GM23338 (cell line): ENCODE measurements around the gene GDE1. TPM values are rescaled to one million over a fixed set of nuclear protein-coding genes. Genes with fewer than 3 reads are reported as not detected.

Source experiments
- ATAC-seq: fragments of 200-7000 bp; cut with Tn5 transposase; 3 replicates; pipeline ENCODE4 v1.9.1; 2020
- DNase-seq: peaks from one replicate; pipeline ENCODE4 v3.0.0-alpha.2; 2015; ENCODE audit warnings: low spot score
- H2AFZ ChIP-seq: fragments of 200-600 bp; sonication (generic); 2 replicates; pipeline ENCODE4 v1.8.0; 2016; ENCODE audit warnings: antibody characterized with exemption, mild to moderate bottlenecking, moderate library complexity
- H3F3A ChIP-seq: fragments of 200-600 bp; sonication (generic); replicated peaks from 2 replicates; pipeline ENCODE4 v1.8.0; 2017; ENCODE audit warnings: antibody characterized with exemption, mixed run types, low read depth
- H3K27ac ChIP-seq: fragments of 200-600 bp; sonication (generic); 2 replicates; pipeline ENCODE4 v1.6.1; 2016; ENCODE audit warnings: low read depth
- H3K27me3 ChIP-seq: fragments of 200-600 bp; sonication (generic); 2 replicates; pipeline ENCODE4 v1.8.0; 2016; ENCODE audit warnings: mild to moderate bottlenecking, mixed run types, moderate library complexity; ENCODE audit not compliant: insufficient read depth
- H3K36me3 ChIP-seq: fragments of 200-600 bp; sonication (generic); 2 replicates; pipeline ENCODE4 v1.8.0; 2016; ENCODE audit warnings: mild to moderate bottlenecking; ENCODE audit not compliant: insufficient read depth
- H3K4me1 ChIP-seq: fragments of 200-600 bp; sonication (generic); 2 replicates; pipeline ENCODE4 v1.8.0; 2016; ENCODE audit warnings: mild to moderate bottlenecking, moderate library complexity; ENCODE audit not compliant: insufficient read depth
- H3K4me2 ChIP-seq: fragments of 200-600 bp; sonication (generic); 2 replicates; pipeline ENCODE4 v1.7.1; 2017; ENCODE audit warnings: mixed run types
- H3K4me3 ChIP-seq: fragments of 200-600 bp; sonication (generic); 2 replicates; pipeline ENCODE4 v1.6.1; 2016; ENCODE audit warnings: mixed run types
- H3K79me2 ChIP-seq: fragments of 200-600 bp; sonication (generic); replicated peaks from 2 replicates; pipeline ENCODE4 v1.8.0; 2017; ENCODE audit warnings: mild to moderate bottlenecking; ENCODE audit not compliant: insufficient read depth
- H3K9me2 ChIP-seq: fragments of 200-600 bp; sonication (generic); 2 replicates; pipeline ENCODE4 v1.8.0; 2017; ENCODE audit not compliant: insufficient read depth
- H4K20me1 ChIP-seq: fragments of 200-600 bp; sonication (generic); replicated peaks from 2 replicates; pipeline ENCODE4 v1.8.0; 2017; ENCODE audit warnings: mild to moderate bottlenecking; ENCODE audit not compliant: insufficient read depth
- H3K27ac Mint-ChIP-seq: 2 replicates; pipeline ENCODE4 v1.8.0; 2020; ENCODE audit warnings: inconsistent platforms, mild to moderate bottlenecking, moderate library complexity, mixed read lengths
- H3K27me3 Mint-ChIP-seq: 3 replicates; pipeline ENCODE4 v1.8.0; 2022; ENCODE audit warnings: low read depth, mild to moderate bottlenecking, moderate library complexity, mixed read lengths, inconsistent platforms; ENCODE audit not compliant: insufficient read depth, poor library complexity
- H3K36me3 Mint-ChIP-seq: 3 replicates; pipeline ENCODE4 v1.8.0; 2021; ENCODE audit warnings: low read depth, mild to moderate bottlenecking, inconsistent platforms, moderate library complexity, mixed read lengths
- H3K4me1 Mint-ChIP-seq: 3 replicates; pipeline ENCODE4 v1.8.0; 2020; ENCODE audit warnings: mild to moderate bottlenecking, inconsistent platforms, mixed read lengths
- H3K4me3 Mint-ChIP-seq: 3 replicates; pipeline ENCODE4 v1.8.0; 2021; ENCODE audit warnings: moderate library complexity, mild to moderate bottlenecking, inconsistent platforms, mixed read lengths
- H3K9me3 Mint-ChIP-seq: 3 replicates; pipeline ENCODE4 v1.8.0; 2020; ENCODE audit warnings: moderate library complexity, mild to moderate bottlenecking, inconsistent platforms, mixed read lengths
- CREB1 ChIP-seq: fragments of 250-450 bp; sonication (Bioruptor Pico); IDR thresholded peaks from 2 replicates; pipeline ENCODE4 v1.5.0; 2020; ENCODE audit warnings: low read depth, mild to moderate bottlenecking, moderate library complexity
- CTCF ChIP-seq, 2 experiments: fragments of 200-600 bp in 1 of 2; sonication (generic) in 1 of 2; conservative IDR thresholded peaks; 2 replicates each; pipeline versions ENCODE4 v1.5.1 to v1.6.1; 2016 to 2017; ENCODE audit warnings: antibody characterized with exemption in 2 of 2, low read depth in 2 of 2, mild to moderate bottlenecking in 2 of 2, moderate library complexity in 1 of 2
- ETS1 ChIP-seq: IDR thresholded peaks from 2 replicates; pipeline ENCODE4 v1.6.1; 2016; ENCODE audit warnings: antibody characterized with exemption
- EZH2phosphoT487 ChIP-seq: fragments of 200-600 bp; sonication (generic); IDR thresholded peaks from one replicate; pipeline ENCODE4 v1.8.1; 2018; ENCODE audit warnings: antibody characterized with exemption; ENCODE audit not compliant: unreplicated experiment
- NANOG ChIP-seq: IDR thresholded peaks from 2 replicates; pipeline ENCODE4 v1.6.1; 2016; ENCODE audit warnings: antibody characterized with exemption, borderline replicate concordance
- REST ChIP-seq: IDR thresholded peaks from one replicate; pipeline ENCODE4 v1.6.1; 2018; ENCODE audit warnings: antibody characterized with exemption; ENCODE audit not compliant: unreplicated experiment
- ZNF114 ChIP-seq: fragments of 250-450 bp; sonication (Bioruptor Pico); IDR thresholded peaks from 2 replicates; pipeline ENCODE4 v1.5.0; 2020; ENCODE audit warnings: mild to moderate bottlenecking, moderate library complexity
- ZNF331 ChIP-seq: fragments of 250-450 bp; sonication (Bioruptor Pico); IDR thresholded peaks from 2 replicates; pipeline ENCODE4 v1.5.0; 2020; ENCODE audit warnings: low read depth, mild to moderate bottlenecking, moderate library complexity
- polyA plus RNA-seq: library from polyadenylated mRNA; unstranded; fragments of >200 nt; fragmentation: Nextera tagmentation; extraction: Ambion mirVana; gene quantifications from 2 replicates; pipeline ENCODE4 v1.2.1, GENCODE V29; 2016
- total RNA-seq: library from RNA; depleted of rRNA; stranded (reverse); fragments of >200 nt; shearing (Covaris generic); gene quantifications from 2 replicates; pipeline ENCODE4 v1.2.3, GENCODE V29; 2014
- TF ChIP-seq, protein P1 (sequence below): fragments of 250-450 bp; sonication (Bioruptor Pico); IDR thresholded peaks from 2 replicates; pipeline ENCODE4 v1.5.0; 2020; ENCODE audit warnings: mild to moderate bottlenecking, moderate library complexity

GDE1 gene
- total and polyA plus RNA-seq, 2 experiments from 2014 or later, result 30.0 to 69.3 TPM

DNA sequence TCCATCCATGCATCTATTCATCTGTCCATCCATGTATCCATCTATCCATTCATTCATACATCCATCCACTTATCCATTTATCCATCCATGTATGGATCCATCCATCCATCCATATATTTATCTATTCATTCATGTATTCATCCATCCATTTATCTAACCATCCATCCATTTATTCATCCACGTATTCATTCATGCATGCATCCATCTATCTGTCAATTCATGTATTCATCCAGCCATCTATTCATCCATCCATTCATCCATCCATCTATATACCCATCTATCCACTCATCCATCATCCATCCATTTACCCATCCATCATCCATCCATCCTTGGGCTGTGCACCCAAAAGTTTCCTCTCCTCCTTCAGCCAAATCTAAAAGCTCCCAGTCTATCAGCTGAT lies 43.4 kb downstream of the GDE1 start:
- Histone ChIP-seq H3K4me3 (no peak overlapping the region), H3K4me1 (0 out of 2 replicates have a peak, but pooled peaks cover 4% of the 10 kb centered on the region), H3K27me3 (no peaks in the 10 kb centered on the region), H3F3A (no peaks in the 10 kb centered on the region), H4K20me1 (no peaks in the 10 kb centered on the region), H3K79me2 (no peaks in the 10 kb centered on the region), H3K9me2 (0 out of 2 replicates have a peak, but pooled peaks cover 5% of the 10 kb centered on the region), H3K36me3 (no peaks in the 10 kb centered on the region), H3K4me2 (no peak overlapping the region), H3K27ac (no peak overlapping the region), H2AFZ (no peak overlapping the region)
- Mint-ChIP-seq H3K4me3 (no peak overlapping the region), H3K27me3 (peaks cover 2% of the 10 kb centered on the region), H3K4me1 (no peaks in the 10 kb centered on the region; the same call in 2 of the 3 replicates), H3K27ac (no peak overlapping the region), H3K9me3 (no peaks in the 10 kb centered on the region), H3K36me3 (no peaks in the 10 kb centered on the region)
- TF ChIP-seq, protein P1, sequence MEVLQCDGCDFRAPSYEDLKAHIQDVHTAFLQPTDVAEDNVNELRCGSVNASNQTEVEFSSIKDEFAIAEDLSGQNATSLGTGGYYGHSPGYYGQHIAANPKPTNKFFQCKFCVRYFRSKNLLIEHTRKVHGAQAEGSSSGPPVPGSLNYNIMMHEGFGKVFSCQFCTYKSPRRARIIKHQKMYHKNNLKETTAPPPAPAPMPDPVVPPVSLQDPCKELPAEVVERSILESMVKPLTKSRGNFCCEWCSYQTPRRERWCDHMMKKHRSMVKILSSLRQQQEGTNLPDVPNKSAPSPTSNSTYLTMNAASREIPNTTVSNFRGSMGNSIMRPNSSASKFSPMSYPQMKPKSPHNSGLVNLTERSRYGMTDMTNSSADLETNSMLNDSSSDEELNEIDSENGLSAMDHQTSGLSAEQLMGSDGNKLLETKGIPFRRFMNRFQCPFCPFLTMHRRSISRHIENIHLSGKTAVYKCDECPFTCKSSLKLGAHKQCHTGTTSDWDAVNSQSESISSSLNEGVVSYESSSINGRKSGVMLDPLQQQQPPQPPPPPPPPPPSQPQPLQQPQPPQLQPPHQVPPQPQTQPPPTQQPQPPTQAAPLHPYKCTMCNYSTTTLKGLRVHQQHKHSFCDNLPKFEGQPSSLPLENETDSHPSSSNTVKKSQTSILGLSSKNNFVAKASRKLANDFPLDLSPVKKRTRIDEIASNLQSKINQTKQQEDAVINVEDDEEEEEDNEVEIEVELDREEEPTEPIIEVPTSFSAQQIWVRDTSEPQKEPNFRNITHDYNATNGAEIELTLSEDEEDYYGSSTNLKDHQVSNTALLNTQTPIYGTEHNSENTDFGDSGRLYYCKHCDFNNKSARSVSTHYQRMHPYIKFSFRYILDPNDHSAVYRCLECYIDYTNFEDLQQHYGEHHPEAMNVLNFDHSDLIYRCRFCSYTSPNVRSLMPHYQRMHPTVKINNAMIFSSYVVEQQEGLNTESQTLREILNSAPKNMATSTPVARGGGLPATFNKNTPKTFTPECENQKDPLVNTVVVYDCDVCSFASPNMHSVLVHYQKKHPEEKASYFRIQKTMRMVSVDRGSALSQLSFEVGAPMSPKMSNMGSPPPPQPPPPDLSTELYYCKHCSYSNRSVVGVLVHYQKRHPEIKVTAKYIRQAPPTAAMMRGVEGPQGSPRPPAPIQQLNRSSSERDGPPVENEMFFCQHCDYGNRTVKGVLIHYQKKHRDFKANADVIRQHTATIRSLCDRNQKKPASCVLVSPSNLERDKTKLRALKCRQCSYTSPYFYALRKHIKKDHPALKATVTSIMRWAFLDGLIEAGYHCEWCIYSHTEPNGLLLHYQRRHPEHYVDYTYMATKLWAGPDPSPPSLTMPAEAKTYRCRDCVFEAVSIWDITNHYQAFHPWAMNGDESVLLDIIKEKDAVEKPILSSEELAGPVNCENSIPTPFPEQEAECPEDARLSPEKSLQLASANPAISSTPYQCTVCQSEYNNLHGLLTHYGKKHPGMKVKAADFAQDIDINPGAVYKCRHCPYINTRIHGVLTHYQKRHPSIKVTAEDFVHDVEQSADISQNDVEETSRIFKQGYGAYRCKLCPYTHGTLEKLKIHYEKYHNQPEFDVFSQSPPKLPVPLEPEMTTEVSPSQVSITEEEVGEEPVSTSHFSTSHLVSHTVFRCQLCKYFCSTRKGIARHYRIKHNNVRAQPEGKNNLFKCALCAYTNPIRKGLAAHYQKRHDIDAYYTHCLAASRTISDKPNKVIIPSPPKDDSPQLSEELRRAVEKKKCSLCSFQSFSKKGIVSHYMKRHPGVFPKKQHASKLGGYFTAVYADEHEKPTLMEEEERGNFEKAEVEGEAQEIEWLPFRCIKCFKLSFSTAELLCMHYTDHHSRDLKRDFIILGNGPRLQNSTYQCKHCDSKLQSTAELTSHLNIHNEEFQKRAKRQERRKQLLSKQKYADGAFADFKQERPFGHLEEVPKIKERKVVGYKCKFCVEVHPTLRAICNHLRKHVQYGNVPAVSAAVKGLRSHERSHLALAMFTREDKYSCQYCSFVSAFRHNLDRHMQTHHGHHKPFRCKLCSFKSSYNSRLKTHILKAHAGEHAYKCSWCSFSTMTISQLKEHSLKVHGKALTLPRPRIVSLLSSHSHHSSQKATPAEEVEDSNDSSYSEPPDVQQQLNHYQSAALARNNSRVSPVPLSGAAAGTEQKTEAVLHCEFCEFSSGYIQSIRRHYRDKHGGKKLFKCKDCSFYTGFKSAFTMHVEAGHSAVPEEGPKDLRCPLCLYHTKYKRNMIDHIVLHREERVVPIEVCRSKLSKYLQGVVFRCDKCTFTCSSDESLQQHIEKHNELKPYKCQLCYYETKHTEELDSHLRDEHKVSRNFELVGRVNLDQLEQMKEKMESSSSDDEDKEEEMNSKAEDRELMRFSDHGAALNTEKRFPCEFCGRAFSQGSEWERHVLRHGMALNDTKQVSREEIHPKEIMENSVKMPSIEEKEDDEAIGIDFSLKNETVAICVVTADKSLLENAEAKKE (CRISPR knock-in tag), result no peak
- TF ChIP-seq CTCF (conservative IDR thresholded peaks at IDR 0.05; ENCODE audit: low read depth in 2 of 2), result no peak
- no peak for TF ChIP-seq NANOG
- TF ChIP-seq REST, result no peak
- TF ChIP-seq ETS1, result no peak
- TF ChIP-seq ZNF331, result no peak
- TF ChIP-seq EZH2phosphoT487, result no peak
- no peak for TF ChIP-seq CREB1 (CRISPR knock-in tag)
- TF ChIP-seq ZNF114 (CRISPR knock-in tag), result no peak
- no peak for ATAC-seq
- DNase-seq, result no peak
